Embryonic facial prominence (tissue), 1 donor: Measurements from ENCODE around the gene GULP1.
A peak's percentile ranks its signal among the peaks of the same experiment; 100 is the strongest.
"Not testable (repeated sequence)": the region's sequence is repeated elsewhere in the genome, so short reads cannot be mapped to it uniquely, and the experiment has no call there.

Source experiments
- DNase-seq: peaks from one replicate; pipeline ENCODE4 v3.0.0-alpha.2; 2016; ENCODE audit errors: extremely low spot score

GULP1 gene, protein sequence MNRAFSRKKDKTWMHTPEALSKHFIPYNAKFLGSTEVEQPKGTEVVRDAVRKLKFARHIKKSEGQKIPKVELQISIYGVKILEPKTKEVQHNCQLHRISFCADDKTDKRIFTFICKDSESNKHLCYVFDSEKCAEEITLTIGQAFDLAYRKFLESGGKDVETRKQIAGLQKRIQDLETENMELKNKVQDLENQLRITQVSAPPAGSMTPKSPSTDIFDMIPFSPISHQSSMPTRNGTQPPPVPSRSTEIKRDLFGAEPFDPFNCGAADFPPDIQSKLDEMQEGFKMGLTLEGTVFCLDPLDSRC

DNA sequence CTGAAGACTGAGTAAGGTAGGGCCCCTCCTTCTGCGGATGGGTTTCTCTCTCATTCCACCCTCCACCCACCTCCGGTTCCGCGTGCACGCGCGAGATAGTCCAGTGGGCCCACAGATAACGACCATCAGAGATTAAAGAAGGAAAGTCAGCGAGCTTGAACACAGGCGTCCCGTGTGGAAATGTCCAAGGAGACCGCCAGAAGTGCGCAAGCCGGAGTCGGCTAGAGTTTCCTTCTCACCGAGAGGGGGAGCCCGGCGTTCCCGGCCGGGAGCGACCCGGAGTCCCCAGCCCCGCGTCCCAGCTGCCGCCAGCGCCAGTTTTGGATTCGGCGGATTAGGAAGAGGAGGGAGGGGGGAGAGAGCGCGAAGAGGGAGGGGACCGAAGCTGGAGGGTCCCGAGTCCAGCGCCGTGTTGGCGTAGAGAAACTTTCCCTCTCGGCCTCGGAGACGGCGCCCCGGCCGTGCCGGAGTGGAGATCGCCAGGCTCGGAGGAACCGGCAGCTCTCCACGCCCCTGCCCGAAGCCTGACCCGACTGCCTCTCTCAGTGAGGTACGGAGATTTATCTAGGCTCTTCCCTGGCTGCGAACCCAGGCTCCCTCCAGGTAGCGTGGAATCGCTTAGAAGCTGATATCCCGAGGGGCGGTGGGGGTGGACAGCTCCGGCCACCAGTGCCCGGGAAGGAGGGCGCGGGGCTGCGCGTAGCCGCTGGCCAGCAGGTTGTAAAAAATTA lies at the start of gene GULP1:
GULP1 (plus strand) TSS at position 258 of the 731 bp plus-strand sequence. CDS start 185,829 bp downstream, outside the sequence.
- DNase-seq = peak; percentile 68

DNA sequence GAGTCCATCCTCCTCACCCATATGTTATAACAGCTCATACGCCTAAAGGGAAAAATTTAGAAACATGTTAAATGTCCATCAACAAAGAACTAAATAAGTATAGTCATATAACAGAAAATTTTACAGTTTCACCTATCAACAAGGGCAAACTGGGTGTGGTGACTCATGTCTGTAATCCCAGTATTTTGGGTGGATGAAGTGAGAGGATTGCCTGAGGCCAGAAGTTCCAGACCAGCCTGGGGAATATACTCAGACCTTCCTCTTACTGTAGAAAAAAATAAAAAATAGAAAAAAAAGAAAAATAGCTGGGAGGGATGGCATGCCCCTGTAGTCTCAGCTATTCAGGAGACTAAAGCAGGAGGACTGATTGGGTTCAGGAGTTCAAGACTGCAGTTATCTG lies 48.3 kb upstream of the GULP1 start:
- DNase-seq = no peak

DNA sequence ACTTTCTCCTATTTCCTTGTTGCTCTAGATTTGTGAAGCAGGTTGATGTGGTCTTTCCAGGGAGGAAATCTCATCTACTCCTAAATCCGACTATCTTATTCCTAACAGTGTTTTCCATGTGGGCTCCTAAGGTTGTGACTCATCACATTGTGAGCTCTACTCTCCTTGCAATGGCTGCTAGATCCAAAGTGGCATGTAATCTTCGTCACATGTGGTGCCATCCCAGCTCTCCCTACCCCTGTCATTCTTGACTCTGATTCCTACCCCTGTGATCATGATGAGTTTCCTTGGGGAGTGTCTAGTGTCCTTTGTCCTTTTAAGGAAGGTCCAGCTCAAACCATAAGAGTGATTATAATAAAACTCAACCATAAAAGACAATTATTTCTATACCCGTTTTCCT lies 47.3 kb upstream of the GULP1 start:
- no peak for DNase-seq

DNA sequence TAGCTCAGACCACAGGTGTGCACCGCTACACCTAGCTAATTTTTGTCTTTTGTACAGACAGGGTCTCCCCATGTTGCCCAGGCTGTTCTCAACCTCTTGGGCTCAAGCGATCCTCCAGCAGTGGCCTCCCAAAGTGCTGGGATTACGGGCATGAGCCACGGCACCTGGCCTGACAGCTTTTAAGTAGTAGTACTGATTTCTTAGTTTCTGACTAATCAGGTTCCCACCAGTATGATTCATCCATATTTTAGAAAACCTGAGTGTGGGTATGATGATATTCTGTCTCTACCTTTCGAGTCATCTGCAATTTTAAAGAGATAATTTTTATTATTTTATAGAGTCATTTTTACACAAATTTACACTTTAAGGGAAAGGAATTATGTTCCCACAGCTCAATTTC lies 46.4 kb upstream of the GULP1 start:
- DNase-seq = no peak

DNA sequence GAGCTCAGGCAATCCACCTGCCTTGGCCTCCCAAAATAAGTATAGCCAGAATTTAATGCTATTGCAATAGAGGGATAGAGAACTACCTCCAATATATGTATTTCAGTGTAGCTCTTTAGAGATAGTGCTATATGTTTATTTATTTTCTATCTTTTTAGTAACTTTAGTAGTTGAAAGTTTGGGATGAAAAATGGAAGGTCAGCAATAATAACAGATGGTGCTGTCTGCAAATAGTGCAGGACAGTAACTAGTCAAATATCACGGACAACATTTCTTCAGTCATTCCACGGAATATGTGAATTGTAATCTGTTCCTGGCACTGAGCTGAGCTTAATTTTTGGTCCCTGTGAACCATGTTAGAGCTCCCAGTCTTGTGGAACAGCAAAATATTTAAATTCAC lies 43.2 kb upstream of the GULP1 start:
- no peak for DNase-seq

DNA sequence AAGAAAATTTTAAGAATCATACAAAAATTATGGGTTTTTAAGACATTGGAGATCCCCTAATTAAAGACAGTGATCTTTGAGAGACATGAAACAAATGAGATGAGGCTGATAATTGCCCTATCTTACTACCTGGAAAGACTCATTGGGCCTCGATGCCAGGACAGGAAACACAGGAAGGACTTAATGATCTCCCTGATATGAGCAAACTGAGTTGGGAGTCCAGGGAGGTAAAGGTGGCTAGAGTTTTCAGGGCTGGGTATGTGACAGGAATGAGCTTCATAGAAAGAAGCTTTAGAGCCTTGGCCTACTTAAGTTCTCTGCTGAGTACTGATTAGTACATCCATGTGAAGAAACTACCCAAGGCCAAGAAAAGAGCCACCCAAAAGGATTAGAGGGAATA lies 40.6 kb upstream of the GULP1 start:
- no peak for DNase-seq

DNA sequence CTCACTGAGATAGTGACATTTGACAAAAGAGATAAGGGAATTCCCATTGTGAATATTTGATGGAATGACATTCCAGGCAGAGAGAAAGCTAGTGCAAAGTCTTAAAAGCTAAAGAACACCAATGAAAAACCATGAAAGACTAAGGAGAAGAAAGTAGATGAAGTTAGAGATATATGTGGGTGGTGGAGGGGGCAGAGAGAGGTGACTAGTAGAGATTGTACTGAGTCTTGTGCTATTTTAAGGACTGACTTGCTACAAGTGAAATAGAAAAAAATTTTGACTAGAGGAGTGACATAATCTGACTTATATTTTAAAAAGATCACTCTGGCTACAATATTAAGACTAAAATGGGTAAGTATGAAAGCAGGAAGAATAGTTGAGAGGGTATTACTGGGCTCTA lies 35.3 kb upstream of the GULP1 start:
- no peak for DNase-seq

DNA sequence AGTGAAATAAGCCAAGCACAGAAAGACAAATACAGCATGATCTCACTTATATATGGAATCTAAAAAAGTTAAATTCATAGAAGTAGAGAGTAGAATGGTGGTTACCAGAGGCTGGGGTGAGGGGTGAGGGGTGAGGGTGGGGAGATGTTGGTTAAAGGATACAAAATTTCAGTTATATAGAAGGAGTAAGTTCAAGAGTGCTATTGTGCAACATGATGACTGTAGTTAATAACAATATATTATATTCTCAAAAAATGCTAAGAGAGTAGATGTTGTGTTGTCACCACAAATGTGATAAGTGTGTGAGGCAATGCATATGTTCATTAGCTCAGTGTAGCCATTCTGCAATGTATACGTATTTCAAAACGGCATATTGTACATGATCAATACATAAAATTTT lies 26.4 kb upstream of the GULP1 start:
- DNase-seq = no peak

DNA sequence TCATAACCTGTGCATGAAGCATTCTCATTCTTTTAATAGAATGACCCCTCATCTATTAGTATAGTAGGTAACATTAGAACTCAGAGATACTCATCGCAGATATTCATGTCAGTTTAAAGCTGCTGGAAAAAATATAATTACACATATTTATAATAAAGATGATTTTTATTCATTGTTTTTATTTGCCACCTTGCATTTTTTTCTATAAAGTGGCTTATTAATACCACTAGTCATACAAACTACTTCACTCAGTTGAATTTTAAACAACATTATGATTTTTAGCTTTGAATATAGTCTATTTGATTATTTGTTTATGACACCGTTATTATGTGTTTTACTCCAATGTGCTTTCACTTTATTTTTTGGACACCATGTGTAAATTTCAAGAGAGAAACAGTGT lies 23.9 kb upstream of the GULP1 start:
- no peak for DNase-seq

DNA sequence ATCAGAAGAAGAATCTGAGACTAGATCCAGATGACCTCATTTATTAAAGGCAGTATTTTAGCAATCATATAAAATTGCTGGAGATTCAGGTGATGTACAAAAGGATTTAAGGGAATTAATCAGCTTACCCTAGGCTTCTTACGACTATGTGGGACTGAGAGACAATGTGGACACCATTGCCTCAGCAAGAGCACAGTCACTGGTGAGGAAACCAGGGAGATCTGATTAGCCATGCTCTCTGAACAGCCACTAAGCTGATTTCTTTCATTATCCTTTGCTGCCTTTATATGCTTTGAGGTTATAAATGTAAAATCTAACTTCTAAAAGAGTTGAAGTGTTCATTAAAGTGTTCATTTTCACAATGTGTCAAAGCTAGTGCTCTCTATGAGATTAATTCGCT lies 22.7 kb upstream of the GULP1 start:
- no peak for DNase-seq

DNA sequence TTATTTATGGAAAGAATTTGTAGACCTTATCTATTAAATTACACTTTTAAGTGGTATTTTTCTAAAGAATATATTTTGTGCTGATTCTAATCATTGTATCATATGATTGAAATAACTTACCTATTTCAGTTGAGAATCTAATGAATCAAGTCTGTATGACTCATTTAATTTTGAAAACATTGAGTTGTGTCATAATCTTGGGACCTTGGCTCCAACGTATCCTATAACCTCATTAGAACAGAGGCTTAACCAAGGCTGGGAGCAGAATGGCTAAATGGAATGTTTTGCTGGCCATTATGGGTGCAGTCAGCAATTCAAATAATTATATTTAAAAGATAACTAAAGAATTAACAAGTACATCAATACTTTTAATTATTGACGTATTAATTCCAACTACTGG lies 19.6 kb upstream of the GULP1 start:
- no peak for DNase-seq

DNA sequence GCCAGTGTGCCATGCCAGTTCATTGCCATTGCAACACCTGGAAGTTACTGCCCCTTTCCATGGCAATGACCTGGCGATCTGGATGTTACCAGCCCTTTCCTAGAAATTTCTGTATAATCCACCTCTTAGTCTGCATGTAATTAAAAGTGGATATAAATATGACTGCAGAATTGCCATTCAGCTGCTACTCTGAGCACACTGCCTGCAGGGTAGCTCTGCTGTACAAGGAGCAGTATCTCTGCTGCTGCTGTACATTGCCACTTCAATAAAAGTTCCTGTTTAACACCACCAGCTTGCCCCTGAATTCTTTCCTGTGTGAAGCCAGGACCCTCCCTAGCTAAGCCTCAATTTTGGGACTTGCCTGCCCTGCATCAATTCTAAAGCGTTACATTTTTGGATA lies 17.4 kb upstream of the GULP1 start:
- DNase-seq = no peak

DNA sequence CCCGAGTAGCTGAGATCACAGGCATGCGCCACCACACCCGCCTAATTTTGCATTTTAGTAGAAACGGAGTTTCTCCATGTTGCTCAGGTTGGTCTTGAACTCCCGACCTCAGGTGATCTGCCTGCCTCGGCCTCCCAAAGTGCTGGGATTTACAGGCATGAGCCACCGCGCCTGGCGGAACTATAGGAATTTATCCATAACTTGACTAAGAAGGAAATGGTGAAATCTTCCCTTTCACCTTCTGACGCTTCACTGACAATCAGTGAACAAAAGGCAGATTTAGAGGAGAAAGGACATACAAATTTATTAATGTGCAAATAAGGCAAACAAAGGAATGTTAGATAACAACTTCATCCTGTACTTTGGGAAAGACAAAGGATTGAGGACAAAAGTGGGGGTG lies 15.4 kb upstream of the GULP1 start:
- no peak for DNase-seq

DNA sequence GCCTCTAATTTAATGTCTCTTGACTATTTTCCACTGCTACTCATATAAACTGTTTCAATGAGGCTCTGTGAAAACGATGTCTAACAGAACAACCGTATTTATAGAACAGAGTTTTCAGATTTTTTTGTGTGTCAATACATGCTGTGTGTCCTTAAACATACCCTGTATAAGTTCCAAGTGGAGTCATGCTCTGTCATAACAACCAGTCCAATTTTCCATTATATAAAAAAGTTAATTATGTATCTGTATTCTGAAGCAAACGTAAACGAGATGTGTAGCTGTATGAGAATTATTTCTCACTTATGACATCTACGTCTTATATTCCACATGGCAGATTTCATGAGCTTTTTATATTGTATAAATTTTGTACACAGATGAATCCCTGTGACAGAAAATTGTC lies 13.9 kb upstream of the GULP1 start:
- no peak for DNase-seq

DNA sequence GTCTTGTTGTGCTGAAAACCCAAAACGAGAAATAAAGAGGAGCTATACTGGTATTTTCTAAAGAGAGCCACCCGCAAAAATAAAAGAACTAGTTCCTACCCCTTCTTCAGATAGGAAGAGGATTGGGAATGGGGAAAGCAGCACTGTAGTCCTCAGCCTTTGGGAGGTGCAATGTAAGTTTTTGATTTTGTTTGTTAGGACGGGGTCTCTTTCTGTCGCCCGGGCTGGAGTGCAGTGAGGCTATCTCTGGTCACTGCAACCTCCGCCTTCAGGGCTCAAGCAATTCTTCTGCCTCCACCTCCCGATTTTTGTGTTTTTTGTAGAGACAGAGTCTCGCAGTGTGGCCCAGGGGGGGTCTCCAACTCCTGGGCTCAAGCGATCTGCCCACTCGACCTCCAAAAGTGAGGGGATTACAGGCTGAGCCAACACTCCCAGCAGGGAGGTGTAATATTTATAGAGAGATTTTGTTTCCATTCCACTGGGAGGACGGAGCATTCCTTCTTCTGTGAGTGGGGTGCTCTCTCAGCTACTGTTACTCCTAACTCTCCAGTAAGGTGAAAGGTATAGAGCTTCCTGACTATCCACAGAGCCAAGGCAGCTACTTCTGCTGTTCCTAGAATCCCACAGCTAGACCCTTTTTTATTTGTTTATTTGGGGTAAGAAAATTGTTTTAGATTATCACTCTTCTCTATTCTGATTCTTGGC lies 13.1 kb upstream of the GULP1 start:
- no peak for DNase-seq

DNA sequence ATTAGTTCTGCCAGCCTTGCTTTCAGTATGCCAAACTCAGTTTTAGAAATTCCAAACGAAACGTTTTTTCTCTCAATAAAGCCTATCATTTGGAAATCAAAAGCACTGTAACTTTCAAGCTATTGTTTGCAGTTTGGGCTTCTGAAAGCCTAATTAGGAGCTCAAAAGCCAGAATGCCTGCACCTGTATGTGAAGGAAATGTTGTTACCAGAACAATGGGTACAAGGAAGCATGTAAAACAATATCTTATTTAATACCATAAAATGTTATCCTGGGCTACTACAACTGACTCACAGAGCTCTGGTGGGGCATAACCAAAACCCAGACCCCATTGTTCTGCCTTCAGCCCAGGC lies 12.6 kb upstream of the GULP1 start:
- no peak for DNase-seq

DNA sequence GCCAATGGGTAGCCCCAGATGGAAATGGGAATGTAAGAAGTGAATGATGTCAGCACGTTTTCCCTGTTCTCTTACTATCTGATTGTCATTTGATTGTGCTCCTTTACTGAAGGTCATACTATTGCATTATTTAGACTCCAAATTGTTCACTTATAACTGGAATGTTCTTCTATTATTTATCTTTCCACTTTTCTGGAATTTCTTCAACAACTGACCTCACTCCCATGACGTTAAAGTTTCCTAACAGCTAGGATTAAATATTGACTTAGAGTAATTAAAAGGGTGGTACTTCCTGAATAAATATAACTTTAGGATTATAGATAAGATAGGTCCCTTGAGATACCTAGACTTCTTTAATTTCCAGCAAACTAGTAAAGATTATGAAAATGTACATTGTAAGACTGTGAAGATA lies 10.9 kb upstream of the GULP1 start:
- DNase-seq = no peak

DNA sequence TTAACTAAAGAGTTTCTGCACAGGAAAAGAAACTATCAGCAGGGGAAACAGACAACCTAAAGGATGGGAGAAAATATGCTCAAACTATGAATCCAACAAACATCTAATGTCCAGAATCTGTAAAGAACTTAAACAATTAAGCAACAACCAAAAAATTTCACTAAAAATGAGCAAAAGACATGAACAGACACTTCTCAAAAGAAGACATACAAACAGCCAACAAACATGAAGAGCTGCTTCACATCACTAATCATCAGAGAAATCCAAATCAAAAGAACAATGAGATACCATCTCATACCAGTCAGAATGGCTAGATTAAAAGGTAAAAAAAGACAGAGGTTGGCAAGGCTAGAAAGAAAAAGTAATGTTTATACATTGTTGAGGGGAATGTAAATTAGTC lies 8.8 kb upstream of the GULP1 start:
- DNase-seq = no peak

DNA sequence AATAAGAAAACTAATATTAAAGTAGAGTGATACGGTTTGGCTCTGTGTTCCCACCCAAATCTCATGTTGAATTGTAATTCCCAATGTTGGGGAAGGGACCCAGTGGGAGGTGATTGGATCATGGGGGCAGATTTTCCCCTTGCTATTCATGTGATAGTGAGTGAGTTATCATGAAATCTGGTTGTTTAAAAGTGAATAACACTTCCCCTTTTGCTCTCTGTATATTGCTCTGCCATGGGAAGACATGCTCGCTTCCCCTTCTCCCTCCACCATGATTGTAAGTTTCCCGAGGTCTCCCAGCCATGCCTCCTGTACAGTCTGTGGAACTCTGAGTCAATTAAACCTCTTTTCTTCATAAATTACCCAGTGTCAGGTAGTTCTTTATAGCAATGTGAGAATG lies 7.4 kb upstream of the GULP1 start:
- DNase-seq = not testable (repeated sequence)

DNA sequence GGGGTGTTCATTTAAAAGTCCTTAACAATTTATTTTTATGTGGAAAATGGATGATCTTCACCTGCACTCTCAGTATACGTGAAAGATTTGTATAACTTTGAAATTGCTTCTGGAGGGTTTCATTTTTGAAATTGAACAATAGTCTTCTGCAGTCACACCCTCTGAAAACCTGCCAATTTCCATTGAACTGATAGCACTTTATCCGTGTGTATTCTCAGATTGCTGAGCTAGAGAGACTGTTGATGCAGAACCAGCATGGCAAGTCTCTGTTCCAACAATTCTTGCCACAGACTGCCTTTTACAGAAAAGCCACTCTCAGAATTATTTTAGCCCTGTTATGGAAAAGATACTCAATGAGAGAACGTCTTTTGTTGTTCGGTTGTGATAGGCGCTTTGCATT lies 6.6 kb upstream of the GULP1 start:
- no peak for DNase-seq

DNA sequence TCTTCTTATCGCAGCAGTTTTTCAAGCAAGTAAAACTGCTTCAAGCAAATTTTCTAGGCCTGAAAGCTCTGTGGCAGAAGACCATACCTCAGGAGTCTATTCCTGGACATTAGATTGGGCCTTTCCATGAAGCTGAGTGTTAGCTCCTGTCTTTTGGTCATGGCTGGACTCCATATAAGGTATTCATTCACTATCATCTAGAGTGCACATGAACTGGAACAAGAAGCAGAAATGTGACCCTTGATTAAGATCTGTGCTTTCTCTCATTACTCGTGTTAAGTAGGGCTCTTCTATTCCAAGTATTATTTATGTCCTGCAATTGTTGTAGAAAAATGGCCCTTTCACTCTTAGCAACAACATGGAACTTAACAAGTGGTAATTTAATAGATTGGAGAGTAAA lies 5.9 kb upstream of the GULP1 start:
- no peak for DNase-seq

DNA sequence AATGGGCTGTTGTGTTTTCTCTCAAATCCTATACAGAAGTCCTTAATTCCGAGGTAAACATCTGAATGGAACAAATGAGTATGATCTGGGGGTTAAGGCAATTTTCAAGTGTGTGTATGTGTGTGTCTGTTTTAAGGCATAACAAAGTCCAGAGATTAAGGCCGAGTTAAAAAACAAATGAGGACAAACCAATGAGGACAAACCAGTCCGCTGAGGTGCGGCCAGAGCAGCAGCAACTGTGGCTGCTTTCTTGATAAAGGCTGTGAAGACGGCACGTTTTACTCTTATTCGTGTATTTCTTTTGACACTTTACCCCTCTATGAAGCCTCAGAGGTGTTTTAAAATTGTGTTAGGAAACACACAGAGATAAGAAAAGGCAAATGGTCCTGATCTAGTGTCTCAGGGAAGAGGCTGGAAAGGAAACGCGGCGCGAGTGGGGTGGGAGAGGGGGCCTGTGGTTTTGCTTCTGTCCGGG lies 495 bp upstream of the GULP1 start:
- DNase-seq = no peak
